GM18858 (cell line): ENCODE results near the gene NUBP1.
A peak's percentile ranks its signal among the peaks of the same experiment; 100 is the strongest.

Experiments
- ATAC-seq: cut with Tn5 transposase; IDR thresholded peaks from one replicate; pipeline ENCODE4 v1.9.1; 2021; ENCODE audit not compliant: unreplicated experiment

The NUBP1 gene

DNA sequence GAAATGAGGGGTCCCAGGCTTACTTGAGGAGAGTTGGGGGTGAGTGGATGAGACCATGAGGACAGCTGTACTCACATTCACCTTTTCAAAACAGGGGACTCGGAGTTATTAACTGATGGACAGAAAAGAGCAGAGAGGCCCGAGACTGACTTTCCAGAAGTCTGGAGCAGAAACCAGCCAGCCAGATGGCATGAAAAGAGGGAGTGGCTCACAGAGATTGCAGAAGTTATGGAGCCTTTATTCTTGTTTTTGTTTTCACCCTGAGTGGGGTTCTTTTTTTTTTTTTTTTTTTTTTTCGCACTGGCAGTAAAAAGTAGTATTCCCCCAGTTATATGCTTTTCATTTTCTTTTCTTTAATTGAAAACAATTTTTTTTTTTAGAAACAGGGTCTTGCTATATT is 56.1 kb downstream of the NUBP1 start:
- ATAC-seq = no peak

DNA sequence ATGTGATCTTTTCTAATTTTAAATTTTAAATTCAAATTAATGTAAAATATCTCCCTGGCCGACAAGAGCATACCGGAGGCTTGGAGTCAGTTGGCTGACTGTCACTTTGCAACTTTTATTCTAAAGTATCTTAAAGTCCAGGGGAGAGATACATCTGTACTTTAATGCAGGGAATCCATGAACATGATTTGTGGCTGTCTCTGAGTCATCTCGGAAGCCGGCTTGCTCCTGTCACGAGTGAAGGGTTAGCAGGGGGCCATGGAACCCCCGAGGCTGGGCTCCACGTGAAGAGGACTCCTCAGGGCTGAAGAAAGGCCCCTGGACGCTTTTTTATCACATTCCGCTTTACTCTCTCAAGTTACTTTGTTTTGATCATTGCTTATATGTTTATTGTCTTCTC is 61.7 kb downstream of the NUBP1 start:
- no peak for ATAC-seq

DNA sequence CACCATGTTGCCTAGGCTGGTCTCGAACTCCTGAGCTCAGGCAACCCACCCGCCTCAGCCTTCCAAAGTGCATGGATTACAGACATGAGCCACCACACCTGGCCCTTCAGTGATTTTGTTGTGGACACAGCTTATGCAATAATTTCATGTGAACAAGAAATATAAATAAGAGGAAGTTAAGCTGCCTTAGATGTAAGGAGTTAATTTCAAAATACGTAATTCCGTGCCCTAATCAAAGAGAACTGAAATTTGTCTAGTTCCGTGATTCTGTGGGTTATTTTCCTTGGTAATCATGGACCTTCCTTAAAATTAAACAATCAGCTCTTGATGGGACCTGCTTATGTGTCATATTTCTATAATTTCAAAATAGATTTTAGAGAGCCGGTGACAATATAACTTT is 63.1 kb downstream of the NUBP1 start:
- ATAC-seq = no peak

DNA sequence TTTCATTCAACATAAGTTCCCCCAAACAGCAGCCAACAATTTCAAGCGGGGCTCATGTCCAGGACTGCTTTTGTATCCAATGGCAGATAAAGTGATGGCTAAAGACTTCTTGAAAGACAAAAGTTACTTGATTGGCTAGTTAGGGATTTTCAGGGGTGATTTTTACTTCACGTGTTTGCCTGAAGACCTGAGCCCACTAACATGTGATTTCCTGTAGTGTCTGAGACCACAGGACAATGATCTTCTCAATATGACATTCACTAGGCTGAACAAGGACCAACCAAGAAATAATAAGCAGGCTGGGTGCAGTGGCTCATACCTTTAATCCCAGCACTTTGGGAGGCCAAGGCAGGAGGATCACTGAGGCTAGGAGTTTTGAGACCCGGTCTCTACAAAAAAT is 64.6 kb downstream of the NUBP1 start:
- ATAC-seq = no peak

DNA sequence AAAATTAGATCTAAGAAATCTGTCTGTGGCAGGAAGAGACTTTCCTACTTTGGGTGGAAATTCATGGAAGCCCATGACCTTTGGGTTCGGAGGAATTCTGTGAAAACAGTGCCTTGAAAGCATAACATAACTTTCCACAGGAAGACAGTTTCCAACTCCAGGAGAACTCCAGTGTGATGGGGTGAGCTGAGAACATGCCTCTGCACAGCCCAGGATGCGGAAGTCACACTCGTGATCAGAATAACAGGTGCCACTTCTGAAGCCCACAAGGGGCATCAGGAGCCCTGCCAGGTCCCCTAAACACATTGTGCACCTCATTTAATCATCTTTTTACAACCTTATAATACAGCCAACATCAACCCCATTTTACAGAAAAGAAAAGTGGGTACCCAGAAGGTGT is 65.2 kb downstream of the NUBP1 start:
- no peak for ATAC-seq

DNA sequence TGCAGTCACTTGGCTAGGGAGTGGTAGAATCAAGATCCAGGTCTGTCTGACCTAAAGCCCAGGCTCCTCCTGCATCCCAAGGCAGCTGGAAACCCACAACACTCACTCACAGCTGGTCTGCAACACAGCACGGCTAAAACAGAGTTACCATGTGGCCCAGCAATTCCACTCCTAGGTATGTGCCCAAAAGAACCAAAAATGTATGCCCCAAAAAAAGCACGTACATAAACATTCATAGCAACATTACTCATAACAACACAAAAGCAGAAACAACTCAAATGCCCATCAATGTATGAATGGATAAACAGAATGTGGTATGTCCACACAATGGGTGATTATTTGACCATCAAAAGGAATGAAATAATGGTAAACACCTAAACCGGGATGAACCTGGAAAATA is 66.1 kb downstream of the NUBP1 start:
- ATAC-seq = no peak

DNA sequence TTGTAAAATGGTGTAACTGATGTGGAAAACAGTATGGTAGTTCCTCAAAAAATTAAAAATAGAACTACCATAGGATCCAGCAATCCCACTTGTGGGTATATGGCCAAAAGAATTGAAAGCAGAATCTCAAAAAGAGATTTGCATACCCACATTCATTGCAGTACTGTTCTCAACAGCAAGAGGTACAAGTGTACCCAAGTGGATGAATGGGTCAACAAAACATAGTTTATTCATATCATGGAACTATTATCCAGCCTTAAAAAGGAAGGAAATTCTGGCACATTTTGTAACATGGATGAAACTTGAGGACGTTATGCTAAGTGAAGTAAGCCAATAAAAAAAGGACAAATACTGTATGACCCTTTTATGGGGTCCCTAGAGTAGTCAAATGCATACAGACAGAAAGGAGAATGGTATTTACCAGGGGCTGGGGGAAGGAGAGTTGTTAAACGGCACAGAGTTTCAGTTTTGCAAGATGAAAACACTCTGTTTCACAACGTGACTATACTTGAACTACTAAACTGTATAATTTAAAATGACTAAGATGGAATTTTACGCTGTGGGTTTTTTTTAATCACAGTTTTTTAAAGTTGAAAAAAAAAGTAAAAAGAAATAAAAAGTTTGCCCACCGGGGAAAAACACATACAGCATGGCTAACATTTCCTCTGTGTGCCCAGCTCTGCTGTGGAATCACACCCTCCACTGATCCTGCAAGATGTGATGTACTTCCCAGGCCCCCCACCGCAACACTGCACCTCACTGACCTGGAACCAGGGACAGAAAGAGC is 68.9 kb downstream of the NUBP1 start:
- peak; percentile 59 for ATAC-seq

DNA sequence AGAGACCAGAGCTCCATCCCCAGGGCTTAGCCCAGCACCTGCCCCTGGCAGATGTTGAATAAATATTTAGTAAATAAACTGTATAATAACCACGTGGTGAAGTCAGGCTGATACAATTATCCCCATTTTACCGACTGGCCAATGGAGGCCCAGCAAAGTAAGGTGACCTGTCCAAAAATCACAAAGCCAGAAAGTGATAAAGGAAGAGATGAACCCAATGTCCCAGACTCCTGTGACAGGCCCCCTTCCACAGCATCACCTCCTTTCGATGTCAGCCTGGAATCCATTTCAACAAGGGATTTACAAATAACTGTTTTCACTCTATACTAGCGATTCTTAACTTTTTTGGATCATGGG is 69.4 kb downstream of the NUBP1 start:
- ATAC-seq = no peak

DNA sequence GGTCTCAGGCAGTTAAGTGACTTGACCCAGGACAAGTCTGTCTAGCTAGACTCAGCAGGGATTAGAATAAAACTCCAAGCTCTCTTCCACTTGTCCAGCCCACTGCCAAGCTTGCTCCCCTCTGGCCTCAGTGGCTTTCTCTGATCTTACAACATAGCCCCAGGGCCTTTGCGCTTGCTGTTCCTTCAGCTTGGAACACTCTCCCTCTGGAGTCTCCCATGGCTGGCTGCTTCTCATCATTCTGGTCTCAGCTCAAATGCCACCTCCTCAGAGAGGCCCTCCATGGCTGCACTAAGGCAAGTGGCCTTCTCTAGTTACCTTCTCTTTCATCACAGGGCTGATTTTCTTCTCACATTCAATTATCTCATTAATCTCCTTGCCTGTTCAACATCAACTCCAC is 73.9 kb downstream of the NUBP1 start:
- no peak for ATAC-seq

DNA sequence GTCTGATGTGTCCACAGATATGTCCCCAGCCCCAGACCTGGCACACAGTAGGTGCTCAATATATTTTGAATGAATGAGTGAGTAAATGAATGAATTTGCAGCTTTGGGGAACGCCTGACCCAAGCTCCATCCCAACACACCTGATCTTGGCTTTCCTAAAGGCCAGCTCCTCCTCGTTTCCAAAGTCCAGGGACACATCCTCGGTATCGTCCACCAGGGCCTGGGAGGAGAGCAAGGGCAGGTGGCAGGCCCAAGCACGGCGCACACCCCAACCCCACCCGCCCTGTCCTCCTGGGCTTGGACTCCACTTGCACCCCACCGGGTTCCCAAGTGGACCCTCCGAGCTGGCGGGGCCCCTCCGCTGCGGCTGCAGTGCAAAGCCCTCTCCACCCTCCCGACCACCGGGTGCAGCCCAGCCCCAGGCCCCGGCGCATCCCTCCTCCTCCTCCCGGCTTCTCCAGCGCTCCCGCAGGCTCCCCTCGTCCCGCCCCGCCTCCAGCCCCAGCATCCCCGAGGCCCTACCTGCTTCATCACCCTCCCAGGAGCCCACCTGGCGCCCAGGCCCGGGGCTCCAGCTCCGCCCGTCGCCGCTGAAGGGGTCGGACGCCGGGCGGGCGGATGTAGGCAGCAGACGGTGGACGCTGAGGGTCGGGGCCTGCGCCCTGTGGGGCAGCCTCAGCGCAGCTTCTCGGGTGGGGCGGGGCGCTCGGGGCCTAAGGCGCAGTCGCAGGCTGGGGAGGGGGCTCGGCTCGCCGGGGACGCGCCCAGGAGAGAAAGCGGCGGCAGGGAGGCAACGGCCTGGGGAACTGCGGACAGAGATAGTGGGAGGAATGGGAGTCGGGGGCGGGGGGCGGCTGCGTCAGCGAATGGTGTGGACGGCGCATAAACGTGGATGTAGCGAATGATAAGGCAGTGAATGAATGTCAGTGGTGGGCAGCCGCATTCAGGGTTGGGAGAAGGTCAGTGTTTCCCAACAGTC is 74.6 kb downstream of the NUBP1 start, which contains the start of gene TVP23A:
Gene TVP23A (minus strand): TSS at position 832 of the 979 bp plus-strand sequence. CDS start 301 bp downstream, at position 531.
- ATAC-seq = no peak
